A549 (cell line): ENCODE results near the gene UNKL. TPM values are rescaled to one million over a fixed set of nuclear protein-coding genes. Genes with fewer than 3 reads are reported as not detected.

Experiments used
- ATAC-seq, 2 experiments: fragments of 200-7000 bp in 1 of 2; fragments of >200 bp in 1 of 2; cut with Nextera tagmentation in 1 of 2; cut with Tn5 transposase in 1 of 2; 3 replicates each; pipeline versions ENCODE4 v1.8.0 to v1.9.1; 2018 to 2020; ENCODE audit warnings: mild to moderate bottlenecking in 1 of 2, moderate library complexity in 1 of 2
- CTCF ChIA-PET: fragments of 300-600 bp; sonication (Branson Sonifier 250); formaldehyde crosslinking; extraction: SDS; loops from one replicate; lab custom pipeline; 2021; ENCODE audit warnings: antibody characterized with exemption, inconsistent platforms; lab: Yijun Ruan, JAX
- POLR2A ChIA-PET: fragments of 350-600 bp; formaldehyde crosslinking; extraction: SDS; loops from one replicate; lab custom pipeline; 2021; ENCODE audit warnings: antibody characterized with exemption, inconsistent platforms; lab: Yijun Ruan, JAX
- DNase-seq, 2 experiments: peaks; one replicate each; pipeline versions ENCODE4 v3.0.0 to v3.0.0-alpha.2; 2011 to 2016; ENCODE audit warnings: low read depth in 1 of 2, low spot score in 1 of 2
- FAIRE-seq: peaks from 2 replicates; lab custom pipeline; 2011; peaks lifted over from hg19 to GRCh38; lab: Jason Lieb, UNC
- H3K27ac ChIP-seq, 2 experiments: fragments of >200 bp; sonication (Bioruptor Twin); formaldehyde crosslinking; 3 replicates each; pipeline ENCODE4 v1.5.1; 2016 to 2017
- H3K4me1 ChIP-seq: fragments of >200 bp; sonication (Bioruptor Twin); formaldehyde crosslinking; 3 replicates; pipeline ENCODE4 v1.6.1; 2016
- H3K4me2 ChIP-seq: fragments of >200 bp; sonication (Bioruptor Twin); formaldehyde crosslinking; 3 replicates; pipeline ENCODE4 v1.6.1; 2016
- H3K4me3 ChIP-seq: fragments of >200 bp; sonication (Bioruptor Twin); formaldehyde crosslinking; 3 replicates; pipeline ENCODE4 v1.5.1; 2016
- H3K9me3 ChIP-seq: fragments of >200 bp; sonication (Bioruptor Twin); formaldehyde crosslinking; 3 replicates; pipeline ENCODE4 v1.6.1; 2016
- BCL3 ChIP-seq: fragments of >200 bp; sonication (Bioruptor Twin); formaldehyde crosslinking; IDR thresholded peaks from 3 replicates; pipeline ENCODE4 v1.6.1; 2016
- CBX2 ChIP-seq: fragments of 200-600 bp; sonication (generic); IDR thresholded peaks from 2 replicates; pipeline ENCODE4 v1.6.1; 2016; ENCODE audit warnings: low read depth, mild to moderate bottlenecking, borderline replicate concordance
- CBX8 ChIP-seq: fragments of 200-600 bp; sonication (generic); IDR thresholded peaks from 2 replicates; pipeline ENCODE4 v1.6.1; 2016
- ESRRA ChIP-seq: fragments of 150-350 bp; IDR thresholded peaks from 2 replicates; pipeline ENCODE4 v1.6.1; 2014; ENCODE audit warnings: mild to moderate bottlenecking, low read length, borderline replicate concordance
- FOSB ChIP-seq: fragments of 250-450 bp; sonication (Bioruptor Pico); IDR thresholded peaks from 2 replicates; pipeline ENCODE4 v1.5.0; 2020; ENCODE audit warnings: mild to moderate bottlenecking, moderate library complexity
- GATA3 ChIP-seq: IDR thresholded peaks from 2 replicates; pipeline ENCODE4 v1.6.1; 2012; ENCODE audit warnings: borderline replicate concordance
- HMGXB4 ChIP-seq: fragments of 250-450 bp; sonication (Bioruptor Pico); IDR thresholded peaks from 2 replicates; pipeline ENCODE4 v1.5.0; 2021; ENCODE audit warnings: mild to moderate bottlenecking, moderate library complexity, borderline replicate concordance
- HOXA7 ChIP-seq: fragments of 250-450 bp; sonication (Bioruptor Pico); IDR thresholded peaks from 2 replicates; pipeline ENCODE4 v1.5.0; 2020; ENCODE audit warnings: mild to moderate bottlenecking, moderate library complexity
- HOXB13 ChIP-seq: fragments of 250-450 bp; sonication (Bioruptor Pico); IDR thresholded peaks from 2 replicates; pipeline ENCODE4 v1.5.0; 2020; ENCODE audit warnings: low read depth, mild to moderate bottlenecking, moderate library complexity
- HOXB5 ChIP-seq: fragments of 250-450 bp; sonication (Bioruptor Pico); IDR thresholded peaks from 2 replicates; pipeline ENCODE4 v1.5.0; 2020; ENCODE audit warnings: mild to moderate bottlenecking, moderate library complexity
- JUNB ChIP-seq: fragments of >200 bp; sonication (Bioruptor Twin); formaldehyde crosslinking; IDR thresholded peaks from 2 replicates; pipeline ENCODE4 v1.6.1; 2016
- KDM1A ChIP-seq: fragments of 200-600 bp; sonication (generic); IDR thresholded peaks from 2 replicates; pipeline ENCODE4 v1.6.1; 2016; ENCODE audit warnings: low read depth, mild to moderate bottlenecking
- KDM5A ChIP-seq: fragments of 200-600 bp; sonication (generic); IDR thresholded peaks from 2 replicates; pipeline ENCODE4 v1.6.1; 2016; ENCODE audit warnings: antibody characterized with exemption, mild to moderate bottlenecking
- MAX ChIP-seq: IDR thresholded peaks from 2 replicates; pipeline ENCODE4 v1.6.1; 2012
- NFE2L2 ChIP-seq: fragments of 150-350 bp; conservative IDR thresholded peaks from 2 replicates; pipeline ENCODE4 v1.6.1; 2014; ENCODE audit warnings: low read length
- NPAS2 ChIP-seq: fragments of 250-450 bp; sonication (Bioruptor Pico); IDR thresholded peaks from 2 replicates; pipeline ENCODE4 v1.8.0; 2022; ENCODE audit warnings: mild to moderate bottlenecking, moderate library complexity, borderline replicate concordance
- PHF8 ChIP-seq: fragments of 200-600 bp; sonication (generic); IDR thresholded peaks from 2 replicates; pipeline ENCODE4 v1.6.1; 2016; ENCODE audit warnings: low read depth, mild to moderate bottlenecking, antibody characterized with exemption, moderate library complexity, borderline replicate concordance
- POLR2A ChIP-seq: IDR thresholded peaks from 2 replicates; pipeline ENCODE4 v1.6.1; 2012; ENCODE audit warnings: mild to moderate bottlenecking, low read length
- RCOR1 ChIP-seq: fragments of 150-350 bp; IDR thresholded peaks from 2 replicates; pipeline ENCODE4 v1.6.1; 2014; ENCODE audit warnings: antibody characterized with exemption, low read length, low read depth
- RFX5 ChIP-seq: fragments of 450-650 bp; IDR thresholded peaks from 2 replicates; pipeline ENCODE4 v1.7.1; 2014; ENCODE audit warnings: antibody characterized with exemption, mild to moderate bottlenecking, moderate library complexity
- SMC3 ChIP-seq: fragments of >200 bp; sonication (Bioruptor Twin); formaldehyde crosslinking; IDR thresholded peaks from 3 replicates; pipeline ENCODE4 v1.6.1; 2018; ENCODE audit warnings: inconsistent platforms
- TP53 ChIP-seq: fragments of 250-450 bp; sonication (Bioruptor Pico); IDR thresholded peaks from 2 replicates; pipeline ENCODE4 v1.5.0; 2021; ENCODE audit warnings: mild to moderate bottlenecking, moderate library complexity
- USF2 ChIP-seq: fragments of 450-650 bp; IDR thresholded peaks from 2 replicates; pipeline ENCODE4 v1.6.1; 2014; ENCODE audit warnings: antibody characterized with exemption
- ZC3H11A ChIP-seq: fragments of 450-650 bp; IDR thresholded peaks from 2 replicates; pipeline ENCODE4 v1.6.1; 2014; ENCODE audit warnings: antibody characterized with exemption, mild to moderate bottlenecking
- ZFP36 ChIP-seq: fragments of 450-650 bp; IDR thresholded peaks from 2 replicates; pipeline ENCODE4 v1.6.1; 2014; ENCODE audit warnings: borderline replicate concordance; ENCODE audit not compliant: partially characterized antibody
- ZNF302 ChIP-seq: fragments of 250-450 bp; sonication (Bioruptor Pico); IDR thresholded peaks from 2 replicates; pipeline ENCODE4 v1.9.0; 2021; ENCODE audit warnings: inconsistent platforms, mild to moderate bottlenecking, moderate library complexity
- whole genome bisulfite sequencing: methylation state at CpG from one replicate; pipeline ENCODE4 v1.1.6; 2017; ENCODE audit errors: missing lambda C conversion rate; 5-methylcytosine and 5-hydroxymethylcytosine counted together
- polyA plus RNA-seq, 4 experiments: library from polyadenylated mRNA; depleted of rRNA in 3 of 4; stranded (reverse); fragments of >200 nt; fragmentation: RNase III in 1 of 4; extraction: RNeasy Plus Mini Kit Qiagen cat#74134 plus additional on column Dnase treatment in 1 of 4; gene quantifications; 2 replicates in 3 of 4; 3 replicates in 1 of 4; pipeline ENCODE4 v1.2.3, GENCODE V29; 2011 to 2017

Gene UNKL
- polyA plus RNA-seq, 2 of the 4 experiments (the other 2 are of a cell fraction): 20.7 to 37.6 TPM

- Histone ChIP-seq H3K9me3 (no peaks in the 10 kb centered on the region), H3K4me2 (no peak overlapping the region), H3K4me1 (no peaks in the 10 kb centered on the region), H3K27ac (no peak overlapping the region), H3K4me3 (no peak overlapping the region)
- TF ChIP-seq ESRRA (no peak), SMC3 (no peak), HOXA7 (CRISPR knock-in tag) (no peak), GATA3 (no peak), TP53 (no peak), JUNB (no peak), KDM5A (no peak), HOXB13 (CRISPR knock-in tag) (no peak), ZC3H11A (no peak), HMGXB4 (CRISPR knock-in tag) (no peak), POLR2A (no peak), USF2 (no peak)
- no peak for DNase-seq
- no peak for ATAC-seq
- ChIA-PET CTCF (no interaction called here), POLR2A (no interaction called here)
- 94% methylated on average over 24 of the region's 25 CpGs for whole genome bisulfite sequencing
- FAIRE-seq: no peak
Measured at GRCh38 chr16:1449201-1449788, 34.8 kb upstream of the UNKL start.

- POLR2A ChIA-PET: no interaction called here
Measured at GRCh38 chr16:1448536-1449116, 34.1 kb upstream of the UNKL start.

More at GRCh38 chr16:1448536-1449116, 34.1 kb upstream of the UNKL start:
- 96% methylated on average over 17 of the region's 30 CpGs for WGBS
- TF ChIP-seq RCOR1 (no peak), ZNF302 (CRISPR knock-in tag) (no peak), RFX5 (no peak), HMGXB4 (CRISPR knock-in tag) (no peak), MAX (no peak), ZFP36 (no peak), GATA3 (no peak), FOSB (no peak), NFE2L2 (no peak), KDM1A (no peak), PHF8 (no peak), NPAS2 (CRISPR knock-in tag) (no peak), BCL3 (no peak), CBX2 (no peak), CBX8 (no peak), HOXB5 (no peak)
- Histone ChIP-seq H3K27ac (no peak overlapping the region), H3K4me1 (no peaks in the 10 kb centered on the region), H3K4me2 (no peak overlapping the region), H3K9me3 (no peaks in the 10 kb centered on the region), H3K4me3 (no peak overlapping the region)
- FAIRE-seq (no peak), DNase-seq (no peak), ATAC-seq (no peak)
- CTCF ChIA-PET: no interaction called here
